C4-2B (cell line): ENCODE results near the gene GDPGP1.

Experiments
- CTCF ChIP-seq: fragments of 450-650 bp; conservative IDR thresholded peaks from 2 replicates; pipeline ENCODE4 v1.5.1; 2017; ENCODE audit warnings: mild to moderate bottlenecking
- ZFX ChIP-seq: fragments of 450-650 bp; IDR thresholded peaks from 2 replicates; pipeline ENCODE4 v1.6.1; 2017

DNA sequence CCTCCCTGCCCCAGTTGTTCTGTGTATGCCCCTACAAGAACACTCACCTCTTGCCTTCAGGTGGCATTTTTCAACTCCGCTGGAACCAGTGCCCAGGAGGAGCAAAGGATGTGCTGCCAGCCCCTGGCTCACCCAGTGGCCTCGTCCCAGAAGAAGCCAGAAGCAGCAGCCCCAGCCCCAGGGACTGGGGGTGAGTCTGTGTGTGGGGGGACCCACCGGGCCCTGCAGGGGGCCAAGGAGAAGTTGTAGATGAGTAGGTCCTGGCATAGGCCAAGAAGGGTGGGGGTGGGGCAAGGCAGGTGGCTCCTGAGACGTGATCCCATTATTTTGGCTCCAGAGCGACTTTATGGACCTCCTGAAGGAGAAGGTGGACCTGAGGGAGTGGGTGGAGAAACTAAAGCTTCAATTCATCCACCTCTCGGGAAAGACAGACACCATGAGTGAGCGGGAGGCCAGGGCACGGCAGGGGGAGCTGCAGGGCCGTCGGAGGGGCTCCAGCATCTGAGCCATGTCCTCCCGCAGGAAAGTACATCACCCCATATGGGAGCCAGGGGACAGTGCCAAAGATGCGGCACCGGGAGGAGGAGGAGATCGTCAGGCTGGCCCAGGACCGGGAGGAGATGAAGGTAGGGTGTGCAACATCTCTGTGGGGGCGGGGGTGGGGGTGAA is 60.7 kb downstream of the GDPGP1 start:
- TF ChIP-seq CTCF (no peak), ZFX (no peak)
